HepG2 (cell line): ENCODE measurements around the gene BAZ1A. TPM values are rescaled to one million over a fixed set of nuclear protein-coding genes. Genes with fewer than 3 reads are reported as not detected.
A peak's percentile ranks its signal among the peaks of the same experiment; 100 is the strongest.

Experiments used
- ATAC-seq: fragments of 200-7000 bp; cut with Tn5 transposase; 3 replicates; pipeline ENCODE4 v1.9.1; 2020; ENCODE audit warnings: mild to moderate bottlenecking, moderate library complexity
- BruUV-seq: library from RNA; stranded (reverse); fragments of 400-500 nt; replicated peaks from 2 replicates; lab custom pipeline; 2021; lab: Mats Ljungman, UMichigan
- CTCF ChIA-PET: fragments of 300-600 bp; formaldehyde crosslinking; extraction: SDS; loops from one replicate; lab custom pipeline; 2021; ENCODE audit warnings: low total read pairs, inconsistent platforms, low intra/inter-chr PET ratio; lab: Yijun Ruan, JAX
- POLR2A ChIA-PET: fragments of 350-600 bp; sonication (Branson Sonifier 250); formaldehyde crosslinking; loops from one replicate; lab custom pipeline; 2020; ENCODE audit warnings: antibody characterized with exemption, inconsistent platforms; lab: Yijun Ruan, JAX
- DNase-seq: peaks from one replicate; pipeline ENCODE4 v3.0.0-alpha.2; 2015; ENCODE audit warnings: low spot score
- FAIRE-seq: peaks from 3 replicates; lab custom pipeline; 2011; peaks lifted over from hg19 to GRCh38; lab: Jason Lieb, UNC
- H2AFZ ChIP-seq: one replicate; pipeline ENCODE4 v1.6.1; 2011; ENCODE audit warnings: low read length, inconsistent platforms
- H3K27ac ChIP-seq: fragments of 300-600 bp; 3 replicates; pipeline ENCODE4 v1.8.0; 2011; ENCODE audit warnings: mixed run types, mild to moderate bottlenecking, mixed read lengths, low read length, inconsistent platforms; ENCODE audit not compliant: insufficient read depth; ENCODE audit errors: extremely low read length
- H3K27me3 ChIP-seq, 2 experiments: fragments of 200-600 bp in 1 of 2; 2 replicates in 1 of 2; 3 replicates in 1 of 2; pipeline versions ENCODE4 v1.6.0 to v1.8.0; 2011; ENCODE audit warnings: low read length in 2 of 2, mild to moderate bottlenecking in 2 of 2, moderate library complexity in 2 of 2, inconsistent platforms in 1 of 2; ENCODE audit not compliant: insufficient read depth in 2 of 2, control insufficient read depth in 1 of 2
- H3K36me3 ChIP-seq, 2 experiments: fragments of 200-600 bp in 1 of 2; replicated peaks in 1 of 2; 2 replicates in 1 of 2; 3 replicates in 1 of 2; pipeline versions ENCODE4 v1.5.1 to v1.8.0; 2011; ENCODE audit warnings: low read length in 2 of 2, inconsistent platforms in 1 of 2; ENCODE audit not compliant: insufficient read depth in 2 of 2, control insufficient read depth in 1 of 2
- H3K4me1 ChIP-seq: 2 replicates; pipeline ENCODE4 v1.5.1; 2012; ENCODE audit warnings: low read length, inconsistent platforms; ENCODE audit not compliant: insufficient read depth
- H3K4me2 ChIP-seq: 2 replicates; pipeline ENCODE4 v1.6.0; 2011; ENCODE audit warnings: low read depth, low read length, inconsistent platforms
- H3K4me3 ChIP-seq, 3 experiments: fragments of 200-600 bp in 1 of 3; sonication (generic), shearing (Covaris generic) in 1 of 3; replicated peaks in 1 of 3; 2 replicates each; pipeline ENCODE4 v1.5.1; 2011 to 2016; ENCODE audit warnings: low read length in 3 of 3, inconsistent platforms in 2 of 3, low read depth in 2 of 3, mild to moderate bottlenecking in 2 of 3, control low read depth in 1 of 3, mixed read lengths in 1 of 3; ENCODE audit not compliant: insufficient read depth in 1 of 3
- H3K79me2 ChIP-seq: one replicate; pipeline ENCODE4 v1.6.1; 2011; ENCODE audit warnings: low read length, inconsistent platforms; ENCODE audit not compliant: insufficient read depth
- H3K9ac ChIP-seq: 2 replicates; pipeline ENCODE4 v1.6.0; 2011; ENCODE audit warnings: mild to moderate bottlenecking, low read depth, low read length, inconsistent platforms; ENCODE audit not compliant: insufficient read depth
- H3K9me3 ChIP-seq: 2 replicates; pipeline ENCODE4 v1.5.1; 2012; ENCODE audit warnings: mild to moderate bottlenecking, low read length
- H4K20me1 ChIP-seq: 2 replicates; pipeline ENCODE4 v1.6.0; 2011; ENCODE audit warnings: inconsistent platforms, mild to moderate bottlenecking, low read length, moderate library complexity; ENCODE audit not compliant: insufficient read depth
- CSRNP2 ChIP-seq: sonication (generic); formaldehyde crosslinking; conservative IDR thresholded peaks from 2 replicates; pipeline ENCODE4 v1.8.0; 2022; ENCODE audit warnings: low read depth, missing genetic modification reagents
- HMG20A ChIP-seq: IDR thresholded peaks from 2 replicates; pipeline ENCODE4 v1.6.1; 2016; ENCODE audit warnings: borderline replicate concordance
- HOXA5 ChIP-seq: sonication (generic); formaldehyde crosslinking; IDR thresholded peaks from 2 replicates; pipeline ENCODE4 v1.4.0; 2020; ENCODE audit warnings: missing genetic modification reagents
- KLF15 ChIP-seq: sonication (generic); formaldehyde crosslinking; IDR thresholded peaks from 2 replicates; pipeline ENCODE4 v1.8.1; 2023; ENCODE audit warnings: borderline replicate concordance, mild to moderate bottlenecking, inconsistent platforms, missing genetic modification reagents, mixed read lengths
- LRRFIP1 ChIP-seq: sonication (generic); formaldehyde crosslinking; conservative IDR thresholded peaks from 2 replicates; pipeline ENCODE4 v1.4.0; 2020; ENCODE audit warnings: missing genetic modification reagents
- MAZ ChIP-seq, 2 experiments: sonication (generic) in 1 of 2; formaldehyde crosslinking in 1 of 2; IDR thresholded peaks; 2 replicates each; pipeline versions ENCODE4 v1.5.0 to v1.6.1; 2012 to 2020; ENCODE audit warnings: low read depth in 2 of 2, mild to moderate bottlenecking in 2 of 2, borderline replicate concordance in 1 of 2, improper control_type of control experiment in 1 of 2, low read length in 1 of 2, missing genetic modification reagents in 1 of 2, moderate library complexity in 1 of 2
- PREB ChIP-seq: sonication (generic); formaldehyde crosslinking; IDR thresholded peaks from 2 replicates; pipeline ENCODE4 v1.4.0; 2020; ENCODE audit warnings: missing genetic modification reagents
- TFE3 ChIP-seq: IDR thresholded peaks from 2 replicates; pipeline ENCODE4 v1.6.1; 2016
- XRCC5 ChIP-seq: fragments of 200-400 bp; formaldehyde crosslinking; optimal IDR thresholded peaks from 2 replicates; pipeline ENCODE3; 2017; ENCODE audit warnings: mild to moderate bottlenecking, low read length
- ZHX1 ChIP-seq: sonication (generic); formaldehyde crosslinking; IDR thresholded peaks from 2 replicates; pipeline ENCODE4 v1.8.1; 2022; ENCODE audit warnings: low read depth, mild to moderate bottlenecking, missing genetic modification reagents
- ZNF350 ChIP-seq: sonication (generic); formaldehyde crosslinking; IDR thresholded peaks from 2 replicates; pipeline ENCODE4 v1.4.0; 2020; ENCODE audit warnings: mild to moderate bottlenecking, low read depth, missing genetic modification reagents, borderline replicate concordance
- WGBS: methylation state at CpG from one replicate; pipeline ENCODE4 v1.1.6; 2017; ENCODE audit warnings: low lambda C conversion rate; 5-methylcytosine and 5-hydroxymethylcytosine counted together
- in situ Hi-C: cut with HindIII; loops from 2 replicates; pipeline ENCODE4 v1.10.0; 2017; ENCODE audit warnings: low pct_unique_long_range_greater_than_20kb; ENCODE audit not compliant: extremely low pct_ligation_motif_present
- intact Hi-C: fragments of 100-400 bp; cut with micrococcal nuclease; formaldehyde crosslinking; loops from one replicate; pipeline ENCODE4 v1.10.0; 2022; ENCODE audit not compliant: unreplicated experiment
- polyA plus RNA-seq, 8 experiments: library from polyadenylated mRNA; depleted of rRNA in 3 of 8; stranded (reverse) in 7 of 8; unstranded in 1 of 8; fragments of >200 nt; fragmentation: Illumina TruSeq in 4 of 8; extraction: Trizol in 4 of 8; gene quantifications; 2 replicates each; pipeline versions ENCODE4 v1.2.1 to v1.2.3, GENCODE V29; 2011 to 2016; ENCODE audit warnings: low read depth in 4 of 8, missing spikeins in 1 of 8, mixed read lengths in 1 of 8; ENCODE audit not compliant: insufficient read depth in 1 of 8
- total RNA-seq, 5 experiments: library from RNA; depleted of rRNA; stranded (reverse); fragments of >200 nt; fragmentation: Illumina TruSeq; extraction: Trizol; gene quantifications; 2 replicates each; pipeline ENCODE4 v1.2.3, GENCODE V29; 2016; ENCODE audit warnings: low read depth in 1 of 5

BAZ1A gene
- total and polyA plus RNA-seq, 2 of the 13 experiments (the other 11 are each of a cell fraction or from before 2014, with no cell fraction given), result 20.9 to 56.8 TPM

- Histone ChIP-seq H3K27ac (no peak overlapping the region), H3K27me3 (peaks cover 0 to 11% of the 10 kb centered on the region in 2 experiments; a peak in 3 of 5 replicates), H3K9ac (no peak overlapping the region), H3K79me2 (peaks cover 21% of the 10 kb centered on the region), H4K20me1 (no peaks in the 10 kb centered on the region), H3K4me1 (peaks cover 58% of the 10 kb centered on the region), H3K4me3 (no peak overlapping the region), H3K36me3 (peaks cover 6 to 10% of the 10 kb centered on the region in 2 experiments; a peak in 3 of 5 replicates), H2AFZ (no peak overlapping the region), H3K4me2 (no peak overlapping the region), H3K9me3 (no peaks in the 10 kb centered on the region)
- DNase-seq (no peak), FAIRE-seq (no peak), ATAC-seq (no peak)
- intact Hi-C loops (no loop called here), in situ Hi-C loops (no loop called here)
- ChIA-PET POLR2A (interaction anchor here (0.6 to 5.4 kb wide), 4 partner anchors 11 to 215 kb away, joined by 3 to 61 read pairs (median 12); no protein-coding TSS in a partner anchor), CTCF (interaction anchor here (1.2 kb wide), 1 partner anchor 11 kb away, joined by 6 read pairs; no protein-coding TSS in a partner anchor)
- 94% methylated on average over 4 of the region's 4 CpGs for WGBS
- BruUV-seq, result no TSS peak
- TF ChIP-seq TFE3 (CRISPR knock-in tag) (no peak), PREB (CRISPR knock-in tag) (no peak), XRCC5 (no peak), ZNF350 (CRISPR knock-in tag) (no peak), LRRFIP1 (CRISPR knock-in tag) (no peak), MAZ (IDR thresholded peaks at IDR 0.05; ENCODE audit: borderline replicate concordance, low read depth, low read length) (no peak), MAZ (CRISPR knock-in tag; IDR thresholded peaks at IDR 0.05; ENCODE audit: low read depth) (no peak), HOXA5 (no peak), HMG20A (CRISPR knock-in tag) (no peak), CSRNP2 (0 out of 2 replicates have a peak, but pooled peaks have one; percentile 28), KLF15 (CRISPR knock-in tag) (no peak), ZHX1 (CRISPR knock-in tag) (no peak)
Measured at GRCh38 chr14:34711796-34712712, 163.1 kb downstream of the BAZ1A start.
